ENCODE measurements around the gene EPO.
"Not testable (repeated sequence)": the region's sequence is repeated elsewhere in the genome, so short reads cannot be mapped to it uniquely, and the experiment has no call there.

DNA sequence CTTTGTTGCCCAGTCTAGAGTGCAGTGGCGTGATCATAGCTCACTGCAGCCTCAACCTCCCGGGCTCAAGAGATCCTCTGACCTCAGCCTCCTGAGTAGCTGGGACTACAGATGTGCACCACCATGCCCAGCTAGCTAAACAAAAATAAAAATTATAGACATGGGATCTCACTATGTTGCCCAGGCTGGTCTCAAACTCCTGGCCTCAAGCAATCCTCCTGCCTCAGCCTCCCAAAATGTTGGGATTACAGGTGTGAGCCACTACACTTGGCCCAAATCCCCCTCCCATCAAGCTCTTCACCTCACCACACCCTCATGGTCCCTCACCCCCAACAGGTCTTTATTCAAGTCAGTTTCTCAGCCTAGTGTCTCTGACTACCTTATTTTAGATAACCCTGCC, 3.2 kb upstream of the EPO start:
- not testable (repeated sequence) for TF ChIP-seq POLR2AphosphoS5 (IDR thresholded peaks at IDR 0.05; ENCODE audit: low read depth); GABPA (IDR thresholded peaks at IDR 0.05; ENCODE audit: low read depth); SPI1 (IDR thresholded peaks at IDR 0.05; ENCODE audit: borderline replicate concordance, low read depth)
- TF ChIP-seq, protein P1, sequence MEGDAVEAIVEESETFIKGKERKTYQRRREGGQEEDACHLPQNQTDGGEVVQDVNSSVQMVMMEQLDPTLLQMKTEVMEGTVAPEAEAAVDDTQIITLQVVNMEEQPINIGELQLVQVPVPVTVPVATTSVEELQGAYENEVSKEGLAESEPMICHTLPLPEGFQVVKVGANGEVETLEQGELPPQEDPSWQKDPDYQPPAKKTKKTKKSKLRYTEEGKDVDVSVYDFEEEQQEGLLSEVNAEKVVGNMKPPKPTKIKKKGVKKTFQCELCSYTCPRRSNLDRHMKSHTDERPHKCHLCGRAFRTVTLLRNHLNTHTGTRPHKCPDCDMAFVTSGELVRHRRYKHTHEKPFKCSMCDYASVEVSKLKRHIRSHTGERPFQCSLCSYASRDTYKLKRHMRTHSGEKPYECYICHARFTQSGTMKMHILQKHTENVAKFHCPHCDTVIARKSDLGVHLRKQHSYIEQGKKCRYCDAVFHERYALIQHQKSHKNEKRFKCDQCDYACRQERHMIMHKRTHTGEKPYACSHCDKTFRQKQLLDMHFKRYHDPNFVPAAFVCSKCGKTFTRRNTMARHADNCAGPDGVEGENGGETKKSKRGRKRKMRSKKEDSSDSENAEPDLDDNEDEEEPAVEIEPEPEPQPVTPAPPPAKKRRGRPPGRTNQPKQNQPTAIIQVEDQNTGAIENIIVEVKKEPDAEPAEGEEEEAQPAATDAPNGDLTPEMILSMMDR (IDR thresholded peaks at IDR 0.05; ENCODE audit: insufficient read depth, low read length): not testable (repeated sequence)
- TF ChIP-seq, protein P2, sequence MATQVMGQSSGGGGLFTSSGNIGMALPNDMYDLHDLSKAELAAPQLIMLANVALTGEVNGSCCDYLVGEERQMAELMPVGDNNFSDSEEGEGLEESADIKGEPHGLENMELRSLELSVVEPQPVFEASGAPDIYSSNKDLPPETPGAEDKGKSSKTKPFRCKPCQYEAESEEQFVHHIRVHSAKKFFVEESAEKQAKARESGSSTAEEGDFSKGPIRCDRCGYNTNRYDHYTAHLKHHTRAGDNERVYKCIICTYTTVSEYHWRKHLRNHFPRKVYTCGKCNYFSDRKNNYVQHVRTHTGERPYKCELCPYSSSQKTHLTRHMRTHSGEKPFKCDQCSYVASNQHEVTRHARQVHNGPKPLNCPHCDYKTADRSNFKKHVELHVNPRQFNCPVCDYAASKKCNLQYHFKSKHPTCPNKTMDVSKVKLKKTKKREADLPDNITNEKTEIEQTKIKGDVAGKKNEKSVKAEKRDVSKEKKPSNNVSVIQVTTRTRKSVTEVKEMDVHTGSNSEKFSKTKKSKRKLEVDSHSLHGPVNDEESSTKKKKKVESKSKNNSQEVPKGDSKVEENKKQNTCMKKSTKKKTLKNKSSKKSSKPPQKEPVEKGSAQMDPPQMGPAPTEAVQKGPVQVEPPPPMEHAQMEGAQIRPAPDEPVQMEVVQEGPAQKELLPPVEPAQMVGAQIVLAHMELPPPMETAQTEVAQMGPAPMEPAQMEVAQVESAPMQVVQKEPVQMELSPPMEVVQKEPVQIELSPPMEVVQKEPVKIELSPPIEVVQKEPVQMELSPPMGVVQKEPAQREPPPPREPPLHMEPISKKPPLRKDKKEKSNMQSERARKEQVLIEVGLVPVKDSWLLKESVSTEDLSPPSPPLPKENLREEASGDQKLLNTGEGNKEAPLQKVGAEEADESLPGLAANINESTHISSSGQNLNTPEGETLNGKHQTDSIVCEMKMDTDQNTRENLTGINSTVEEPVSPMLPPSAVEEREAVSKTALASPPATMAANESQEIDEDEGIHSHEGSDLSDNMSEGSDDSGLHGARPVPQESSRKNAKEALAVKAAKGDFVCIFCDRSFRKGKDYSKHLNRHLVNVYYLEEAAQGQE (IDR thresholded peaks at IDR 0.05; ENCODE audit: insufficient replicate concordance, low read depth): not testable (repeated sequence)
